Stimulated activated CD8-positive, alpha-beta memory T cell treated with anti-CD3 and anti-CD28 coated beads, Interleukin-4, amount 100 ng/mL, for 48 hours (primary cell): ENCODE data around the gene SPTLC1.

Experiments
- DNase-seq: peaks from one replicate; pipeline ENCODE4 v3.0.0-alpha.2; 2020

SPTLC1 gene

DNA sequence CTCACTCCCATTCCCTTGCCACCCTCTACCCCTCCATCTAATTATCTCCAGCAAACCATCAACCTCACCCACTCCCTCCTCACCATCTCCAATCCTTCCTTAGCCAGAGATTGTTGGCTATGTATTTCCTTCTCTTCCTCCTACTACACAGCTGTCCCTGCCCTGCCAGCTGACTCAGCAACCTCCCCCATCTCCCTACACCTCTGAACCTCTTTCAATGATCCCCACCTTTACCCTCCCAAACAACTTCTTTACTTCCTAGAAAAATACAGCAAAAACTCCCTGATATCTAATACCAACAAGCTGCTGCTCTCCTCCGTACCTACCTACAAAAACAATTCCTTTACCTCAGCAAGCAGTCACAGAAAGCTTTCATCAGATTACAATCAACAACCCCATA is 37.3 kb downstream of the SPTLC1 start:
- no peak for DNase-seq

GRCh38 chr9:92071634-92072033 is 43.6 kb downstream of the SPTLC1 start:
- DNase-seq, result no peak

GRCh38 chr9:92066168-92066567 is 49.0 kb downstream of the SPTLC1 start:
- no peak for DNase-seq

DNA sequence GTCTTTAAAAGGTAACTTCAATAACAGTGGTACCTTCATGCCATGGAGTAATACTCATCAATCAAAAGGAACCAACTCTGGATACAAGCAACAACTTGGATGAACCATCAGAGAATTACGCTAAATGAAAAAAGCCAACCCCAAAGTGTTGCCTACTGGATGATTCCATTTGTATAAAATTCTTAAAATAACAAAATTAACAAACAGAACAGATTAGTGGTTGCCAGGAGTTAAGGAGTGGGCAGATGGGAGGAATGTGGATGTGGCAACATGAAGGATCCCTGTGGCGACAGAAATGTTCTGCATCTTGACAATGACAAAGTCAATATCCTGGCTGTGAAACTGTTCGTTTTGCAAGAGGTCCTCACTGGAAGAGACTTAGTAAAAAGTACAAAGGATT is 50.5 kb downstream of the SPTLC1 start:
- DNase-seq, result no peak

DNA sequence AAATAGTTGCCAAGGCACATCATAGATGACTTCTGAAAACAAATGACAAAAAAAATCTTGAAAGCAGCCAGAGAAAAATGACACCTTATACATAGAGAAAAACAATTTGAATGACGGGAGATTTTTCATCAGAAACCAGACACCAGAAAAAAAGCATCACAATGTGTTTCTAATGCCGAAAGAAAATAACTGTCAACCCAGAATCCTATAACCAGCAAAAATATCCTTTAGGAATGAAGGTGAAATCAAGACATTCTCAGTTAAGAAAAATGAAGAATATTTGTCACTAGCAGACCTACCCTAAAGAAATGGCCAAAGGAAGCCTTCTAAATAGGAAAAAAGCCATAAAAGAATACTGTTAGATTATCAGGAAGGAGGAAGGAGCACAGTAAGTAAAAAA is 54.0 kb downstream of the SPTLC1 start:
- no peak for DNase-seq

DNA sequence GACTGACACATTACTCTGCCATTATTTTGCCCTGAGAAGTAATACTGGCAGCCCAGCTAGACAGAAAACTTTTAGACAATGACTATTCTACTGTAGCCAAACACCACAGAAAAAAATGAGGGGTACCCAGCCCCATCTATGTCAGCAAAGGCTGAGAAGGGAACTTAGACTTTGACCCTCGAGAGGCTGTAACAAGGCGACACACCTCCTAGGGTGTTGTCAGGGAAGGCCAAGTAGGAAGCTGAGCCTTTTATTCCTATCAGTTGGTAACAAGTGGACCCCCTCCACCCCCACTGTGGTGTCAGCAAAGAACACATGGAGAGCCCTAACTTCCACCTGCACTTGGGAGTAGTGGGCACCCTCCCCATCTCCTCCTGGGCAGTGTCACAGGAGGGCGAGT is 55.6 kb downstream of the SPTLC1 start:
- no peak for DNase-seq

GRCh38 chr9:92058723-92059444 is 56.3 kb downstream of the SPTLC1 start:
- DNase-seq, result no peak

DNA sequence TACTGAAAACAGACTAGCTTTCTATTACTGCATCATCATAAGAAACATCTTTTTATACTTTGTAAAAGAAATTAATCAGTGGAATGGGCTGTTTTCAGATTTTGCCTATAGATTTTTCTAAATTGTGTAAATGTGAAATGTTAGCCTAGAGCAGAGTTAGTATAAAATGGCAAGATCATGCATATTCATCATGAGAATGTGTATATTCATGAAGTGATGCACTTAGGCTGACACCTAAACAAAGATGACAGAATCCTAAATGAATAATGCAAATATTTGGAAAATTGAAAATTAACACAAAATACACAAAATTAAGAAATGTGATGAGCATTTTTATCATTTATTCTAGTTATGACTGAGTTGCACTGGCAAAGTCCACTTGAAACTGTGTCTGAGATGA is 57.2 kb downstream of the SPTLC1 start:
- DNase-seq, result no peak

DNA sequence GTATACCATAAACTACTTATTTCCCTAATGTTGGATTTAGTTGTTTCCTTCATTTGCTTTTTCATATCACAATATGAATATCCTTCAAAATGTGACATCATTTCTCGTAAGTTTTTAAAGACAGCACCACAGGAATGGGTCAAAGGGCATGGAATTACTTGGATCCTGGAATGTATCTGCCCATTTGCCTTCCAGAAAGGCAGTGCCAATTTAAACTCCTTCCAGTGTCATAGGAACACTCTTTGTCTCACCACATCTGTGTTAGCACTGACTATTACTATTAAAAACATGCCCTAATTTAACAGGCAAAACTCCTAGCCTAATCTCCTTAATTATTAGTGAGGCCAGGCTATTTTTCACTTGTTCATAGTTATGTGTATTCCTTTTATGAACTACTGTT is 58.0 kb downstream of the SPTLC1 start:
- DNase-seq, result no peak

DNA sequence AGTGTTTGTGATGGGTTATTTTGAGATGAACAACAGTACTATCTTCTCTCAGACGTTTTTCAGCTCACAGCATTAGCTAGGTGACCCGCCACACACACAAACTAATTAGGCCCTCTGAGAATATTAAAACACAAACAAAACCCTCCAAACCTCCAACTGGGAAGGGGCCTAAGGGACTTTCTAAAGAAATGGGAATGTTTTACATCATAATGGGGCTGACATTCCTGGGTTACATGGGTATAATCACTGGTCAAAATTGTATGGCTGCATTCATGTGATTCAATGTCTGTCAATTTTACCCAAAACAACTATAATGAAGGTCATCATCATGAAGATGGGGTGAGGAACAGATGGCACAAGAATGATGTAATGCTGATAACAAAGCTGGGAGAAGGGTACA is 59.6 kb downstream of the SPTLC1 start:
- no peak for DNase-seq

DNA sequence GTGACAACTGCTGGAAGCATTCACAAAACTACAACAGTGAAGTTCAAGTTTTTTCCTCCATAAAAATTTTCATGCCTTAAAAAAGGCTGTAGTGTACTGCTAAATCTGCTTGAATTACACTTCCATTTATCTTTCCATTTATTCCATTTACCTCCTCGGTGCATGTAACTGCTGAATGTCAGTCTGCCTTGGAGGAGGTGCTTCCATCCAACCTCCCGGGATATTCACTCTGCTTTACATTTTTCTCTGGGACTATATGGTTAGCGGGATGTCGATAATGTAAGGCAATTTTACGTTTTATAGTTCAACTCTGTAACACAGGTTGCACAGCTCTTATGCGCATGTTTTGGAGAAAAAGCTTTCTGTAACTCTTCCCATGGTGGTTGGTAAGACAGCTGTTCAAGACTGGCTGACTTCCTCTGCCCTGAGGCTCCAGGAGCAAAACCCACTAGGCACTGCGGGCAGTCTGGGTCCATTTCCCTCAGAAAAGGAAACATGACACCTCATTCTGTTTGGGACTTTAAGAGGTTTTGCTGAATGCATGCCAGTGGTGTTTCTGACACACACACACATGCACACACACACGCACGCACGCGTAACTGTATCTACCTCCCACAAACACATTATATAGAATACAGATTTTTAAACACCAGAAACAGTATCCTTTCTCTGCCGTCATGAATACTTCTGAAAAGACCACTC is 66.1 kb downstream of the SPTLC1 start:
- no peak for DNase-seq

DNA sequence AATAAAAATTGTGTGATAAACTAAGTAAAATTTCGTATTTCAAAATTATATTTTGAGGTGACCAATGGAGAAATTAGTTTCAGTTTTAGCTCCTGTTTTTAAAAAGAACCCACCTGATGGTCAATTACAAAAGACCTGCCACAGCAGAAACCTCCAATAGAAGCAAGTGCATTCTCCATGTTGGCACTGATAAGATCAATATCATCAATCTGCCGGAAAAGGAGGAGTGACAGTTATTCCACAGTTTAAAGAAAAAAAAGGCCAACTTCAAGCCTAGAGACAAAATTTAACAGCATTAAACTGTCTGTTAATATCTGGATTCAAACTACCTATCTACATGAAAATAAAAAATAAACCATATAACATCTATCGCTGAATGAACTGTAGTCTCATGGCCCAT is 67.7 kb downstream of the SPTLC1 start:
- no peak for DNase-seq

DNA sequence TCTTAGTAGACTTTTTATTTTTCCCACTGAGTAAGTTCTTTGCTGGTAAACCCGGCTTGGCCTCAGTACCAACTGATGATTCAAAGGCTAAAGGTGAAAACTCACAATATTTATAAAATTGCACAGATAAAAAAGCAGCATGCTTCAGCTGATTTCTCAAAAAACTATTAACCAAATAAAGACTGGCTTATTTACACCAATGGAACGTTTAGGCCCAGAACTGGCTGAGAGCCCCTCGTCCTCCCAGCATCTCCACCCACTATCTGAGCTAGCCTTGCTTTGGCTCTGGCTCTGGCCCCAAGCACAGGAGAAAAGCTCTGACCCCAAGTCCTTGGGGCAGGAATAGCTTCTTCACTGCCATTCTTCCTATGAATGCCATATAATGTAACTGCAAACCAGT is 68.5 kb downstream of the SPTLC1 start:
- DNase-seq, result no peak

DNA sequence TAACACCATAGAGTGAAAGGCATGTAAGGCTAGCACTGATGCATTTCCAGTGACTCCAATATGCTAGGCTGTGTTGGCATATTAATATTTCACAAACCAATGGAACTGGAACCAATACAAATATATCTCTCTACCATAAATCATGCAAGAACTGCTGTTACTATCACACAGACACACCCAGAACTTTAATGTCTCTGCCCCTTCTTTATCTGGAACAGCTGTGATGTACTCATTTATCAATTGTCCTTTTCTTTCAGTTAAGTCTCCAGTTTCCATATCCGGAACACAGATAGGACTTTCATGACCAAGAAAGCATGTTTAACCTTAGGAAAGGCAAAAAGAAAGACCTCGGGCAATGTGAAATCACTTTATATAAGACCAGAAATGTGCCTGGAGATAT is 70.3 kb downstream of the SPTLC1 start:
- no peak for DNase-seq

DNA sequence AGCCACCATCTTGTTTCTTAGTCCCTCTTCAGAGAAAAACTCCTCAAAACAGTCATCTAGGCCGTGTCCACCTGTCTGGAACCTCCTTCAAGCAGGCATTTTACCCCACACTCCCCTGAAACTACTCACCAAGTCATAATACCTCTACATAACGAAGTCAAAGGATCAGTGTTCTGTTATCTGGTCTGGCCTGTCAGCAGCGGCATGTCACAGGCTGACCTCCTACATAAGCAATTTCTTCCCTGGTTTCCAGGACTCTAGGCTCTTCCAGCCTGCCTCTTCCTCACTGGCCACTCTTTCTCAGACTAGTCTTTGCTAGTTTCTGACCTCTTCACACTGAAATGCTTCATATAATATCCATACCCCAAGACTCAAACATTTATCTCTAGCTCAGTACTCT is 72.2 kb downstream of the SPTLC1 start:
- no peak for DNase-seq

DNA sequence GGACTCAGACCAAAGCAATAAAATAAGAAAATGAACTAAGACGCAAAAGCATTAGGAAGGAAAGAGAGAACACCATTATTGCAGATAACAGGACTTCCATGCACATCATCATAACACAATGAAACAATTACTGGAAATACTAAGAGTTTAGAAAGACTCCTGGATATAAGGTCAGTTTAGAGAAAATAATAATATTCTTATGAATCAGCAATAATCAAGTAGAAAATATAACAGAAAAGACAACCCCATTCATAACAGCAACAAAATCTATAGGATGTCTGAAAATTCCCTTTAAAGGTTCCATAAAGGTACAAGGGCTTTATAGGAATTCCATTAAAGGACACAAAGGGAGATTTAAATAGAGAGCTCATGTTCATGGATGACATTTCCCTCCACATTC is 73.0 kb downstream of the SPTLC1 start:
- DNase-seq, result no peak

GRCh38 chr9:92036756-92037155 is 78.5 kb downstream of the SPTLC1 start:
- no peak for DNase-seq

- DNase-seq, result no peak
These were observed 78.8 kb downstream of the SPTLC1 start for GRCh38 chr9:92036411-92036746.

DNA sequence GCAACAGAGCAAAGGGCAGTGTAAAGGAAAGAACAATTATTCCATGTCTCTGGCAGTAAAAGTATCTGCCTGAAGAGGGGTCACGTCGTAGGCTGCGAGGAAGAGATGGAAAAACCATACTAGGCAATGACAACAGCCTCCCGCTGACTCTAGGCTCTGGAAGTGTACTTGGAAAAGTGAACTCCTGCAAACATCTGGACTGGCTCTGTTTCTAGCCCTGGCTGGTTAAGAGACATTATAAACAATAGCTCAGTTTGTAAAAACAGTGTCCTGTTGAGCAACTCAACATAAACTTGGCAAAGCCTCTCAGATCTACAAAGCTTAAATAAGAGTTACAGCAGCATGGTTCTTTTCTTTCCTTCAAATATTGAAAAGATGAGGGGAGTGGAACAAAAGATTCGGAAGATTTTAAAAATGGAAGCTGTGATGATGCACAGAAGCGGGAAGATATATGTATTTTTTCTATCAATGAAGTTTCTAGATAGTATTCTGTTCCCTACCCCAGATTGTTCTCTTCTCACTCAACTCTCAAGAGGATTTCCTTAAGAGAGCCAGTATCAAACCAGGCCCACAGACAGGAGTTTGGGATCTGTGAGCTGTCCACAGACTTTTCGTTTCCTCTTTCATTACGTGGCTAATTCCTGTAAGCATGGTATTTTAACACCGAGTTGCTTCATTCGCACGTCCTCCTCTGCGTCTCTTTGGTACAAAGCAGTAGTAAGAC is 79.4 kb downstream of the SPTLC1 start:
- no peak for DNase-seq

DNA sequence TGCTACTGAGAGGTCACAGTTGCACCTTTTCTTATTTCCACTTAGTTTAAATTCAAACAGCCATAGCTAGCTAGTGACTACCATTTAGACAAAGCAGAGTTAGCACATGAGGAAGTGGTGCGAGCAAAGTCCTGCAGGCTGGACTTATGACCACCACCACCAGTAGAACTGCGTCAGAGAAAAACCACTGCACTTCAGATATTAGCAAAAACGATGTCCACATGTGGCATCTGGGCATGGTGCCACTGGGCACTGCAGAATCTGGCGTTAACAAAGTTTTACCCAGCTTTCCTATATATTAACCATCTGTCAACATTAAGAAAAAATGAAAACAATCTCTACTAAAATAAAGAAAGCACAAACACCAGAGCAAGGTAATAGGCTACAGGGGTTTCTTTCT is 80.1 kb downstream of the SPTLC1 start:
- no peak for DNase-seq

- no peak for DNase-seq
These were observed 81.2 kb downstream of the SPTLC1 start for GRCh38 chr9:92033991-92034390.

DNA sequence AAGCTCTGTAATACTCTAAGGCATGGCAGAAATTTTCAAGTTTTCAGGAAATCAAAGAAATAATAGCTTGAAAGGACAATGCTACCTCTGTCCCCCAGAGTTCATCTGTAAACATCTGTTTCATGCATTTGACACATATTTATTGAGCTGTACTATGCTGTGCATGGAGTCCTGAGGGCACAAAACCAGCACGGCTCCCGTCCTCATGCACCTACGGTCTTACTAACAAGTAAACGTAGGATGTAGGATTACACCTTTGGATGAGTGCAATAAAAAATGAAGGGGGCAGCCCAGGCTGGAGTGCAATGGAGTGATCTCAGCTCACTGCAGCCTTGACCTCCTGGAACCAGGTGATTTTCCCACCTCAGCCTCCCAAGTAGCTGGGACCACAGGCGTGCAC is 81.9 kb downstream of the SPTLC1 start:
- DNase-seq, result no peak

DNA sequence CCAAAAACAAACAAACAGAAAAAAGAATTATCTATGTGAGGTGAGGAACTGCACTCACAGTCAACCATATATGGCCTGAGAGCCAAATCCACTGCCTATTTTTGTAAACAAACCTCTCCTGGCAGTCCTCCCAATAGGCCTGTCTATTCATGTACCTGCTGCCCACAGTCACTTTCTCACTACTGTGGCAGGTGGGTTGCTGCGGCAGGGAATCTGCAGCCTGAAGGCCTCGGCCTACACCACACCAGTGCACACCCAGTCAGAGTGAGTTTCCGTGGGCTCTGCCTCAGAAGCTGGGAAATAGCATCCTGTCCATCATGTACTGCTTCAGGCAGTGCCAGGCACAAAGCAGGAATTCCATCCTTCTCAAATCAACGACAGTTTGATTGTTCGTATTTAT is 82.3 kb downstream of the SPTLC1 start:
- no peak for DNase-seq

DNA sequence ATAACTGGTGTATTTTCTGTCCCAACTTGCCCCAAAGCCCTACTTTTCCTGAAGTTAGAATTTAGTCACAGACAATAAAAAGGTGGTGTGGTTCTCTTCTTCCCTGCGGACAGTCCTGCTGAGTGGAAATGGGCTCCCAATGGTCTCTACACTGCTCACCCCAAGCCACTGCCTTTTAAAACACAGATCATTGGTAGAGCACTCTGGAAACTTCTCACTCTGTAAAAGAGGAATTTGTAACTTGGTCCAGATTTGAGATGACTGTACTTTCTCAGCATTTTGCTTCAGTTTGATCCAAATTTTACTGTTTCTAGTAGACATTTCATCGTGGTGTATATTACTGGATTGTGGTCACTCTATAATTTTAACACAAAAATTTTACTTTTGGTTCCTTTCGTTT is 84.8 kb downstream of the SPTLC1 start:
- DNase-seq, result no peak
